Measurements from ENCODE around the gene CCDC91. TPM values are rescaled to one million over a fixed set of nuclear protein-coding genes. Genes with fewer than 3 reads are reported as not detected.

CCDC91 gene
- total RNA-seq, 1 donor from 2014 or later, result 13.5 TPM

GRCh38 chr12:28331130-28331529 is 140.9 kb downstream of the CCDC91 start:
- no peak for TF ChIP-seq CTCF (IDR thresholded peaks at IDR 0.05)
- Histone ChIP-seq H3K36me3 (no peaks in the 10 kb centered on the region), H3K9me3 (no peaks in the 10 kb centered on the region), H3K27ac (no peak overlapping the region), H3K27me3 (no peaks in the 10 kb centered on the region), H3K4me1 (no peaks in the 10 kb centered on the region), H3K4me3 (no peak overlapping the region)
- DNase-seq (ENCODE audit: low spot score in 2 of 2), result no peak
- intact Hi-C loops (cut with DNase I), result no loop called here

GRCh38 chr12:28340261-28341045 is 150.2 kb downstream of the CCDC91 start:
- Histone ChIP-seq H3K27ac (no peak overlapping the region), H3K9me3 (no peaks in the 10 kb centered on the region), H3K4me1 (no peaks in the 10 kb centered on the region), H3K4me3 (no peak overlapping the region), H3K27me3 (no peaks in the 10 kb centered on the region), H3K36me3 (no peaks in the 10 kb centered on the region)
- no peak for DNase-seq (ENCODE audit: low spot score in 2 of 2)
- intact Hi-C loops (cut with DNase I), result no loop called here
- TF ChIP-seq CTCF (IDR thresholded peaks at IDR 0.05), result no peak

GRCh38 chr12:28343713-28344112 is 153.5 kb downstream of the CCDC91 start:
- H3K27ac ChIP-seq, result no peak overlapping the region
- H3K9me3 ChIP-seq, result no peaks in the 10 kb centered on the region
- H3K4me1 ChIP-seq, result no peaks in the 10 kb centered on the region
- H3K36me3 ChIP-seq, result no peaks in the 10 kb centered on the region
- intact Hi-C loops (cut with DNase I), result no loop called here
- DNase-seq (ENCODE audit: low spot score in 2 of 2), result no peak
- H3K27me3 ChIP-seq, result no peaks in the 10 kb centered on the region
- no peak overlapping the region for H3K4me3 ChIP-seq
- TF ChIP-seq CTCF (IDR thresholded peaks at IDR 0.05), result no peak

GRCh38 chr12:28346567-28346966 is 156.3 kb downstream of the CCDC91 start:
- Histone ChIP-seq H3K4me1 (no peaks in the 10 kb centered on the region), H3K27me3 (no peaks in the 10 kb centered on the region), H3K9me3 (no peaks in the 10 kb centered on the region), H3K27ac (no peak overlapping the region), H3K36me3 (no peaks in the 10 kb centered on the region), H3K4me3 (no peak overlapping the region)
- intact Hi-C loops (cut with DNase I), result no loop called here
- no peak for TF ChIP-seq CTCF (IDR thresholded peaks at IDR 0.05)
- no peak for DNase-seq (ENCODE audit: low spot score in 2 of 2)

- no peaks in the 10 kb centered on the region for H3K4me1 ChIP-seq
- no peak for TF ChIP-seq CTCF (IDR thresholded peaks at IDR 0.05)
- peaks cover 0 to 5% of the 10 kb centered on the region in 2 donors for H3K9me3 ChIP-seq
- DNase-seq (ENCODE audit: low spot score in 2 of 2), result no peak
- H3K27me3 ChIP-seq, result no peaks in the 10 kb centered on the region
- H3K36me3 ChIP-seq, result peaks cover 4 to 12% of the 10 kb centered on the region in 2 donors
- no peak overlapping the region for H3K4me3 ChIP-seq
- intact Hi-C loops (cut with DNase I), result no loop called here
- H3K27ac ChIP-seq, result no peak overlapping the region
Observed at GRCh38 chr12:28349196-28349595, 158.9 kb downstream of the CCDC91 start.
